ENCODE results near the gene GPC6. TPM values are rescaled to one million over a fixed set of nuclear protein-coding genes. Genes with fewer than 3 reads are reported as not detected.

Gene GPC6
- total and polyA plus RNA-seq, 2 donors (not counting 3 experiments of a cell fraction or from before 2014, with no cell fraction given): 0.01 TPM; not detected in 1

DNA sequence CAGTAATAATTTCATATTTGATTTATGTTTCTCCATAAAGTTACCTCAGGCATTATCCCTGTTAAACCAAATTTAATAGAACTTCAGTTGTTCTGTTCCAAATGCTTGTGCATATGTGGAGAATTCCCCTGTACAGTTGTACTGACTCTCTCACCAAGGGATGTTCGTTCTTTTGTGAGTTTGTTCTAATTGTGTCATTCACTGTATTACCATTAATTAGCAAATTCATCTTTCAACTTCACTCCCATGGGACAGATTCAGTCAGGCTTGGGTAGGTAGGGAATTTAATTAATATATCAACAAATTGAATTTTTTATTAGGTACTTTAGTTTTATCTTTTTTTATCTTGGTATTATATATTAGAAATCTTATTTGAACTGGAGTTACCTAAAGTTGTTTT lies 987.5 kb downstream of the GPC6 start:
- H4K20me1 ChIP-seq (replicated peaks; ENCODE audit: control insufficient read depth, extremely low read depth, insufficient read depth, low read length): no peaks in the 10 kb centered on the region
- ChIA-PET POLR2A (no interaction called here), CTCF (no interaction called here)
- no peak overlapping the region for H3K4me2 ChIP-seq (ENCODE audit: insufficient read depth, low read length)
- no peaks in the 10 kb centered on the region for H3K9me3 ChIP-seq (replicated peaks; ENCODE audit: control insufficient read depth, insufficient read depth, low read length)
- no peak overlapping the region for H3K9ac ChIP-seq (replicated peaks; ENCODE audit: extremely low read depth, insufficient read depth, low read length)
- FAIRE-seq (no peak), DNase-seq (ENCODE audit: low read depth, low spot score) (no peak)
- dilution Hi-C loops (cut with MboI; ENCODE audit: extremely low pct_ligation_motif_present, low sequenced_read_pairs) (no loop called here), intact Hi-C loops (cut with micrococcal nuclease) (no loop called here)
- H3K27ac ChIP-seq (ENCODE audit: insufficient read depth, low read depth, low read length): no peak overlapping the region
- no peaks in the 10 kb centered on the region for H3K4me1 ChIP-seq (ENCODE audit: control insufficient read depth, extremely low read depth, insufficient read depth, low read length)
- BruUV-seq (replicated peaks): no TSS peak
- H3K27me3 ChIP-seq (ENCODE audit: control insufficient read depth in 2 of 2, insufficient read depth in 2 of 2, low read length in 2 of 2): no peaks in the 10 kb centered on the region
- H3K79me2 ChIP-seq (ENCODE audit: control insufficient read depth, insufficient read depth, low read length): no peaks in the 10 kb centered on the region
- H2AFZ ChIP-seq (ENCODE audit: low read depth, low read length): no peak overlapping the region
- no peaks in the 10 kb centered on the region for H3K36me3 ChIP-seq (ENCODE audit: control insufficient read depth in 2 of 2, extremely low read depth in 1 of 2, insufficient read depth in 2 of 2, low read length in 2 of 2)
- TF ChIP-seq EZH2 (IDR thresholded peaks at IDR 0.05; ENCODE audit: borderline replicate concordance, low read depth, low read length, severe bottlenecking) (no peak), MYC (IDR thresholded peaks at IDR 0.05; ENCODE audit: low read depth, low read length) (no peak), FOS (IDR thresholded peaks at IDR 0.05; ENCODE audit: borderline replicate concordance, insufficient read depth, low read length) (no peak), POLR2A (IDR thresholded peaks at IDR 0.05; ENCODE audit: low read depth, low read length) (no peak), GATA2 (IDR thresholded peaks at IDR 0.05; ENCODE audit: insufficient read depth, insufficient read length, low read depth, low read length) (no peak), POLR2AphosphoS5 (IDR thresholded peaks at IDR 0.05; ENCODE audit: insufficient read depth, low read depth, low read length) (no peak), JUN (IDR thresholded peaks at IDR 0.05; ENCODE audit: borderline replicate concordance, insufficient read depth, insufficient read length, low read depth) (no peak)
- TF ChIP-seq, protein P1, sequence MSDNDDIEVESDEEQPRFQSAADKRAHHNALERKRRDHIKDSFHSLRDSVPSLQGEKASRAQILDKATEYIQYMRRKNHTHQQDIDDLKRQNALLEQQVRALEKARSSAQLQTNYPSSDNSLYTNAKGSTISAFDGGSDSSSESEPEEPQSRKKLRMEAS (IDR thresholded peaks at IDR 0.05; ENCODE audit: insufficient read depth, insufficient read length): no peak
- TF ChIP-seq, protein P2, sequence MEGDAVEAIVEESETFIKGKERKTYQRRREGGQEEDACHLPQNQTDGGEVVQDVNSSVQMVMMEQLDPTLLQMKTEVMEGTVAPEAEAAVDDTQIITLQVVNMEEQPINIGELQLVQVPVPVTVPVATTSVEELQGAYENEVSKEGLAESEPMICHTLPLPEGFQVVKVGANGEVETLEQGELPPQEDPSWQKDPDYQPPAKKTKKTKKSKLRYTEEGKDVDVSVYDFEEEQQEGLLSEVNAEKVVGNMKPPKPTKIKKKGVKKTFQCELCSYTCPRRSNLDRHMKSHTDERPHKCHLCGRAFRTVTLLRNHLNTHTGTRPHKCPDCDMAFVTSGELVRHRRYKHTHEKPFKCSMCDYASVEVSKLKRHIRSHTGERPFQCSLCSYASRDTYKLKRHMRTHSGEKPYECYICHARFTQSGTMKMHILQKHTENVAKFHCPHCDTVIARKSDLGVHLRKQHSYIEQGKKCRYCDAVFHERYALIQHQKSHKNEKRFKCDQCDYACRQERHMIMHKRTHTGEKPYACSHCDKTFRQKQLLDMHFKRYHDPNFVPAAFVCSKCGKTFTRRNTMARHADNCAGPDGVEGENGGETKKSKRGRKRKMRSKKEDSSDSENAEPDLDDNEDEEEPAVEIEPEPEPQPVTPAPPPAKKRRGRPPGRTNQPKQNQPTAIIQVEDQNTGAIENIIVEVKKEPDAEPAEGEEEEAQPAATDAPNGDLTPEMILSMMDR (IDR thresholded peaks at IDR 0.05; ENCODE audit: extremely low read depth in 1 of 2, insufficient read depth in 1 of 2, low read depth in 1 of 2, low read length in 2 of 2): no peak
- H3K4me3 ChIP-seq (replicated peaks in 1 of 3; ENCODE audit: insufficient read depth in 1 of 3, low read depth in 1 of 3, low read length in 3 of 3): no peak overlapping the region
- no peaks in the 10 kb centered on the region for H3K9me1 ChIP-seq (replicated peaks; ENCODE audit: control insufficient read depth, extremely low read depth, insufficient read depth, low read length)

All from endothelial cell of umbilical vein (primary cell).